Prostate gland (tissue), 2 donors: ENCODE data around the gene SLC6A6. TPM values are rescaled to one million over a fixed set of nuclear protein-coding genes. Genes with fewer than 3 reads are reported as not detected.

Experiments
- DNase-seq: peaks from one replicate; pipeline ENCODE4 v3.0.0-alpha.2; 2019; ENCODE audit warnings: low spot score
- H3K27ac ChIP-seq, 2 donors: fragments of 200-600 bp; sonication (generic); 2 replicates each; pipeline ENCODE4 v1.5.1; 2017 to 2019
- H3K27me3 ChIP-seq: fragments of 200-600 bp; sonication (generic); replicated peaks from 2 replicates; pipeline ENCODE4 v1.5.1; 2019; ENCODE audit not compliant: insufficient read depth
- H3K36me3 ChIP-seq, 2 donors: fragments of 200-600 bp; sonication (generic); 1 replicate in 1 of 2; 2 replicates in 1 of 2; pipeline versions ENCODE4 v1.5.1 to v1.8.1; 2017 to 2019
- H3K4me1 ChIP-seq: fragments of 200-600 bp; sonication (generic); replicated peaks from 2 replicates; pipeline ENCODE4 v1.5.1; 2019
- H3K4me3 ChIP-seq, 2 donors: fragments of 200-600 bp; sonication (generic); 2 replicates each; pipeline ENCODE4 v1.5.1; 2017 to 2019
- H3K9me3 ChIP-seq: fragments of 200-600 bp; sonication (generic); 2 replicates; pipeline ENCODE4 v1.5.1; 2017
- CTCF ChIP-seq, 4 experiments: fragments of 200-600 bp in 2 of 4; fragments of 450-650 bp in 2 of 4; sonication (generic) in 2 of 4; IDR thresholded peaks; 1 replicate in 3 of 4; 2 replicates in 1 of 4; pipeline ENCODE4 v1.5.1; 2016 to 2019; ENCODE audit warnings: antibody characterized with exemption in 4 of 4, mild to moderate bottlenecking in 2 of 4, moderate library complexity in 2 of 4
- POLR2A ChIP-seq: fragments of 450-650 bp; IDR thresholded peaks from one replicate; pipeline ENCODE4 v1.6.1; 2016; ENCODE audit warnings: antibody characterized with exemption, mild to moderate bottlenecking
- POLR2AphosphoS5 ChIP-seq: sonication (generic); formaldehyde crosslinking; IDR thresholded peaks from one replicate; pipeline ENCODE4 v1.6.1; 2017; ENCODE audit warnings: antibody characterized with exemption
- WGBS: methylation state at CpG from one replicate; pipeline ENCODE4 v1.1.5; 2018; 5-methylcytosine and 5-hydroxymethylcytosine counted together
- intact Hi-C: fragments of 100-400 bp; cut with DNase I; formaldehyde crosslinking; loops from one replicate; pipeline ENCODE4 v1.14.2; 2022
- total RNA-seq, 2 donors: library from RNA; depleted of rRNA; stranded (reverse); fragments of >200 nt; gene quantifications; one replicate each; pipeline ENCODE4 v1.1.0, GENCODE V29; 2016

Gene SLC6A6
- total RNA-seq, 2 donors from 2014 or later: 6.9 to 24.5 TPM

DNA sequence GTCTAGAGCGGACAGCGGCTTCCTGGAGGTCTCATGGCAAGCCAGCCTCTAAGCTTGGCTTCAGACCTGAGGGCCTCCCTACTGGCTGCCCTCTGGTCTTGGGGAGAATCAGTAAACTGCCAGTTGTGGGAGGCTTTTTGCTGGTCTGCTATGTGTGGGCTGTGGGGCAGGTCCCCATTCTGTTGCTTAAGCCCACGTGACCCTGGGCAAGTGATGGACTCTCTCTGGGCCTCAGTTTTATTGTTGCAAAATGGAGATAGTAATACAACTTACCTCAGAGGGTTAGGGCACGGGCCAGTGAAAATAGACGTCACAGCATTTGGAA is 61.7 kb downstream of the SLC6A6 start:
- intact Hi-C loops: loop anchor here (10.0 kb wide), 1 partner anchor 569 kb away; no protein-coding TSS in a partner anchor
- H3K9me3 ChIP-seq: no peaks in the 10 kb centered on the region
- no peak for TF ChIP-seq POLR2A
- no peak for TF ChIP-seq POLR2AphosphoS5
- no peak for TF ChIP-seq CTCF (IDR thresholded peaks at IDR 0.05)
- 99% methylated on average over 5 of the region's 5 CpGs for WGBS
- no peak overlapping the region for H3K27ac ChIP-seq
- no peak for DNase-seq
- no peaks in the 10 kb centered on the region for H3K27me3 ChIP-seq
- H3K4me1 ChIP-seq: no peaks in the 10 kb centered on the region
- no peaks in the 10 kb centered on the region for H3K36me3 ChIP-seq
- H3K4me3 ChIP-seq: no peak overlapping the region

DNA sequence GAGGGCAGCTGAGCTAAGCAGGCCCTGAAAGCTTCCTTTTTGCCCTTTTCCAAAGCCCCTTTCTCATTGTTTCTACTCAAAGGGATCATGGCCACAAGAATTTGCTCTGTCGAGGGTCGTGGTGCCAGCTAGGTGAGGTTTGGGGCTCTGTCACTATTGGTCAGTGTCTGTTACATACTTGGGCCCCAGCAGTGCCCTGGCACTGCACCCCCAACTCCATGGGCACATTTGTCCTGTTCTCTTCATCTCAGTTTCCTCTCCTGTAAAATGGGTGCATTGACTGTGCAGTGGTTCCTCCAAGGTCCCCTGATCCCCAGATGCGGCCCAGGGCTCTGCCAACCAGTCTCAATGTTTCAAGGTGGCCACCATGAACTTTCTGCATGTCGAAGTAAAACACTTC is 62.1 kb downstream of the SLC6A6 start:
- 93% methylated on average over 4 of the region's 4 CpGs for WGBS

DNA sequence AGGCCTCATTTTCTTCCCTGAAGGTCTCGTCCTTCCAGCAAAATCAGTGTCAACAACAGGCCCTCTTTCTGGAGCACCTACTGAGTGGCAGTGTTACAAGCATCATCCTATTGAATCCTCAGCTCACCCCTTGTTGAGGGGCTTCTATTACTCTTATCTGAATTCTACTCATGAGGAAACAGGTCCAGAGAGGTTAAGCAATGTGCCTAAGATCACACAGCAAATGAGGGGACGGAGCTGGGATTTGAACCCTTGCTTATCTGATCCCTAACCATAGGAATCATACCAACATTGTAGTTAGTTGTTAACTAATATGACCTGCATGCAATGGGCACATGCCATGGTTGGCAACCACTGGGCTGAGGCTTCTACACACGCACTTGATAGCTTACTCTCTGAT is 63.0 kb downstream of the SLC6A6 start:
- WGBS: 91% methylated on average over 3 of the region's 3 CpGs
- H3K4me3 ChIP-seq: no peak overlapping the region

More for the DNA sequence above, 62.1 kb downstream of the SLC6A6 start:
- no peak for TF ChIP-seq POLR2A
- TF ChIP-seq CTCF (IDR thresholded peaks at IDR 0.05): no peak
- TF ChIP-seq POLR2AphosphoS5: no peak
- no peaks in the 10 kb centered on the region for H3K4me1 ChIP-seq
- no peak overlapping the region for H3K4me3 ChIP-seq
- no peaks in the 10 kb centered on the region for H3K9me3 ChIP-seq
- H3K27ac ChIP-seq: no peak overlapping the region
- intact Hi-C loops: loop anchor here (10.0 kb wide), 1 partner anchor 570 kb away; no protein-coding TSS in a partner anchor
- no peaks in the 10 kb centered on the region for H3K27me3 ChIP-seq
- peaks cover 0 to 1% of the 10 kb centered on the region in 2 donors for H3K36me3 ChIP-seq
- no peak for DNase-seq

DNA sequence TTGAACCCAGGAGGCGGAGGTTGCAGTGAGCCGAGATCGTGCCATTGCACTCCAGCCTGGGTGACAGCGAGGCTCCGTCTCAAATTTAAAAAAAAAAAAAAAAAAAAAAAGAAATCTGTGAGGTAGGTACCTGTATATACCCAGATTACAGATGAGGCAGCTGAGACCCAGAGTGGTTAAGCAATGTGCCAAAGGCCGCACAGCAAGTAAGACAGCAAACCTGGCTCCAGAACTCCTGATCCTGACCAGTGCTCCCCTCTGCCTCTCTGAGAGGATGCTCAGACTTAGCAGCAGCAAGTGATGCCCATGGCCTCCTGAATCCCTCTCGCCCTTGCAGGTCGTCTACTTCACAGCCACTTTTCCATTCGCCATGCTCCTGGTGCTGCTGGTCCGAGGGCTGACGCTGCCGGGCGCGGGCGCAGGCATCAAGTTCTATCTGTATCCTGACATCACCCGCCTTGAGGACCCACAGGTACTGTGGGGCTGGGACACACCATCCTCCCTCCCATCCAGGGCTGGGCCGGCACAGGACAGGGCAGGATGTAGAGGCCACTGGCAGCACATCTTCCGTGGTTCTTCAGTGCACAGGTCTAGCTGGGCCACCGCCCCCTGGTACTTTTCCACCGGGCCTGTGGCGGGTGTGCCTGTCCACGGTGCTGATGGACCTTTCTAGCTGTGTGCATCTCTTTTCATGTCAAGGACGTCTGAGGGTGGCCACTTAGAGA is 63.9 kb downstream of the SLC6A6 start:
- Histone ChIP-seq H3K27ac (no peak overlapping the region), H3K9me3 (no peaks in the 10 kb centered on the region), H3K4me1 (no peaks in the 10 kb centered on the region), H3K27me3 (no peaks in the 10 kb centered on the region), H3K36me3 (peaks cover 0 to 6% of the 10 kb centered on the region in 2 donors), H3K4me3 (no peak overlapping the region)
- no peak for DNase-seq
- intact Hi-C loops: loop anchor here (2.0 to 10.0 kb wide), 2 partner anchors 206 to 572 kb away; no protein-coding TSS in a partner anchor
- WGBS: 95% methylated on average over 23 of the region's 23 CpGs
- no peak for TF ChIP-seq POLR2AphosphoS5
- no peak for TF ChIP-seq CTCF (IDR thresholded peaks at IDR 0.05)
- no peak for TF ChIP-seq POLR2A

More for the DNA sequence above, 63.0 kb downstream of the SLC6A6 start:
- H3K9me3 ChIP-seq: no peaks in the 10 kb centered on the region
- intact Hi-C loops: loop anchor here (10.0 kb wide), 1 partner anchor 571 kb away; no protein-coding TSS in a partner anchor
- no peak for DNase-seq
- no peak overlapping the region for H3K27ac ChIP-seq
- H3K36me3 ChIP-seq: peaks cover 0 to 6% of the 10 kb centered on the region in 2 donors
- H3K27me3 ChIP-seq: no peaks in the 10 kb centered on the region
- no peak for TF ChIP-seq POLR2AphosphoS5
- TF ChIP-seq CTCF (IDR thresholded peaks at IDR 0.05): no peak
- TF ChIP-seq POLR2A: no peak
- H3K4me1 ChIP-seq: no peaks in the 10 kb centered on the region
